K562 (cell line): ENCODE results near the gene PRUNE1. TPM values are rescaled to one million over a fixed set of nuclear protein-coding genes. Genes with fewer than 3 reads are reported as not detected.

Experiments
- AFF4 ChIP-seq: sonication (generic); formaldehyde crosslinking; IDR thresholded peaks from 2 replicates; pipeline ENCODE4 v1.8.0; 2023; ENCODE audit warnings: mild to moderate bottlenecking, missing genetic modification reagents
- E2F8 ChIP-seq: fragments of 450-650 bp; IDR thresholded peaks from 2 replicates; pipeline ENCODE4 v1.7.1; 2018; ENCODE audit warnings: mild to moderate bottlenecking, low read depth; ENCODE audit not compliant: partially characterized antibody
- GATA2 ChIP-seq: sonication (generic); formaldehyde crosslinking; IDR thresholded peaks from 2 replicates; pipeline ENCODE4 v1.4.0; 2020; ENCODE audit warnings: mild to moderate bottlenecking, missing genetic modification reagents
- PML ChIP-seq: IDR thresholded peaks from 2 replicates; pipeline ENCODE4 v1.6.1; 2012; ENCODE audit warnings: low read length, inconsistent platforms
- POLR2H ChIP-seq: IDR thresholded peaks from 2 replicates; pipeline ENCODE4 v1.6.1; 2016; ENCODE audit warnings: missing genetic modification characterization, low read depth, mild to moderate bottlenecking, control low read depth, missing compliant biosample characterization, moderate library complexity
- RBFOX2 ChIP-seq: fragments of 200-400 bp; formaldehyde crosslinking; IDR thresholded peaks from 2 replicates; pipeline ENCODE4 v1.6.1; 2017; ENCODE audit warnings: low read depth, mild to moderate bottlenecking, low read length, moderate library complexity
- THRAP3 ChIP-seq: fragments of 450-650 bp; IDR thresholded peaks from 2 replicates; pipeline ENCODE4 v1.6.1; 2016; ENCODE audit warnings: mild to moderate bottlenecking, inconsistent platforms, borderline replicate concordance
- polyA plus RNA-seq, 8 experiments: library from polyadenylated mRNA; depleted of rRNA in 4 of 8; stranded (reverse) in 5 of 8; unstranded in 3 of 8; fragments of >200 nt; fragmentation: Nextera tagmentation in 2 of 8; fragmentation: Illumina TruSeq in 1 of 8; extraction: Ambion mirVana in 2 of 8; extraction: Trizol in 1 of 8; gene quantifications; 2 replicates each; pipeline versions ENCODE4 v1.2.1 to v1.2.3, GENCODE V29; 2011 to 2014; ENCODE audit warnings: inconsistent platforms in 1 of 8, missing spikeins in 1 of 8
- total RNA-seq, 7 experiments: library from RNA; depleted of rRNA in 6 of 7; stranded (reverse); fragments of >200 nt in 6 of 7; fragmentation: Illumina TruSeq in 2 of 7; extraction: Trizol in 2 of 7; gene quantifications; 2 replicates each; pipeline versions ENCODE4 v1.2.1 to v1.2.3, GENCODE V29; 2011 to 2021; ENCODE audit warnings: low replicate concordance in 1 of 7

Gene PRUNE1
- total and polyA plus RNA-seq, 9 of the 15 experiments (the other 6 are each of a cell fraction or from before 2014, with no cell fraction given) = 16.7 to 48.3 (median 26.2) TPM

- TF ChIP-seq GATA2 (0 out of 2 replicates have a peak, but pooled peaks have one; percentile 9), POLR2H (tag) (peak; percentile 13; the same call in 1 of the 2 replicates), RBFOX2 (0 out of 2 replicates have a peak, but pooled peaks have one; percentile 22), AFF4 (CRISPR knock-in tag) (no peak), PML (no peak), THRAP3 (no peak), E2F8 (peak; percentile 64)
Observed at GRCh38 chr1:151050051-151050688, 41.9 kb downstream of the PRUNE1 start (continued).
